Parietal lobe (tissue), 1 donor: Measurements from ENCODE around the gene VWC2L. TPM values are rescaled to one million over a fixed set of nuclear protein-coding genes. Genes with fewer than 3 reads are reported as not detected.

ENCODE experiments used
- total RNA-seq: library from RNA; depleted of rRNA; stranded (reverse); fragments of >200 nt; gene quantifications from one replicate; pipeline ENCODE4 v1.2.3, GENCODE V29; 2014

Gene VWC2L
- 7.8 TPM for total RNA-seq

GRCh38 chr2:214410918-214411554, at the start of gene VWC2L:
VWC2L (plus strand) TSS chr2:214411054; CDS start chr2:214414194, 3,140 bp downstream.

